Gastroesophageal sphincter (tissue), 4 donors: ENCODE data around the gene CHKB. TPM values are rescaled to one million over a fixed set of nuclear protein-coding genes. Genes with fewer than 3 reads are reported as not detected.

ENCODE experiments used
- ATAC-seq: fragments of 150-250 bp; one replicate; pipeline ENCODE4 v1.9.1; 2016; ENCODE audit warnings: mild to moderate bottlenecking, moderate library complexity
- H3K27ac ChIP-seq, 4 donors: fragments of 200-600 bp; sonication (generic) in 3 of 4; 1 replicate in 3 of 4; 2 replicates in 1 of 4; pipeline ENCODE4 v1.5.1; 2016 to 2019
- H3K27me3 ChIP-seq: fragments of 200-600 bp; sonication (generic); one replicate; pipeline ENCODE4 v1.5.1; 2019
- H3K36me3 ChIP-seq, 2 donors: fragments of 200-600 bp; sonication (generic); one replicate each; pipeline ENCODE4 v1.5.1; 2019; ENCODE audit warnings: control low read depth in 1 of 2
- H3K4me1 ChIP-seq, 3 donors: fragments of 200-600 bp; sonication (generic); 1 replicate in 2 of 3; 2 replicates in 1 of 3; pipeline ENCODE4 v1.5.1; 2016 to 2019; ENCODE audit warnings: control low read depth in 2 of 3
- H3K4me3 ChIP-seq, 2 donors: fragments of 200-600 bp; sonication (generic); one replicate each; pipeline ENCODE4 v1.5.1; 2019; ENCODE audit warnings: mild to moderate bottlenecking in 1 of 2, moderate library complexity in 1 of 2
- H3K9me3 ChIP-seq, 3 donors: fragments of 200-600 bp; sonication (generic); one replicate each; pipeline ENCODE4 v1.5.1; 2017 to 2019; ENCODE audit warnings: control low read depth in 2 of 3
- EP300 ChIP-seq: sonication (generic); formaldehyde crosslinking; IDR thresholded peaks from one replicate; pipeline ENCODE4 v1.6.1; 2017; ENCODE audit warnings: antibody characterized with exemption, mild to moderate bottlenecking
- POLR2A ChIP-seq, 2 donors: fragments of 450-650 bp; IDR thresholded peaks; one replicate each; pipeline ENCODE4 v1.6.1; 2017; ENCODE audit warnings: antibody characterized with exemption in 2 of 2, mild to moderate bottlenecking in 2 of 2, moderate library complexity in 1 of 2
- POLR2AphosphoS5 ChIP-seq: sonication (generic); formaldehyde crosslinking; IDR thresholded peaks from one replicate; pipeline ENCODE4 v1.6.1; 2017; ENCODE audit warnings: antibody characterized with exemption
- WGBS, 2 donors: methylation state at CpG; one replicate each; pipeline ENCODE4 v1.1.5; 2018; ENCODE audit warnings: low coverage in 1 of 2; 5-methylcytosine and 5-hydroxymethylcytosine counted together
- total RNA-seq, 4 donors: library from RNA; depleted of rRNA; stranded (reverse); fragments of >200 nt; gene quantifications; one replicate each; pipeline ENCODE4 v1.1.0, GENCODE V29; 2016
- TF ChIP-seq, protein P1 (sequence below), 4 experiments: fragments of 200-600 bp in 2 of 4; fragments of 450-650 bp in 2 of 4; sonication (generic) in 1 of 4; IDR thresholded peaks; one replicate each; pipeline ENCODE4 v1.5.1; 2017 to 2019; ENCODE audit warnings: antibody characterized with exemption in 4 of 4, mild to moderate bottlenecking in 2 of 4, moderate library complexity in 2 of 4

The CHKB gene
- total RNA-seq, 4 donors from 2014 or later = 16.6 to 39.8 (median 33.1) TPM

DNA sequence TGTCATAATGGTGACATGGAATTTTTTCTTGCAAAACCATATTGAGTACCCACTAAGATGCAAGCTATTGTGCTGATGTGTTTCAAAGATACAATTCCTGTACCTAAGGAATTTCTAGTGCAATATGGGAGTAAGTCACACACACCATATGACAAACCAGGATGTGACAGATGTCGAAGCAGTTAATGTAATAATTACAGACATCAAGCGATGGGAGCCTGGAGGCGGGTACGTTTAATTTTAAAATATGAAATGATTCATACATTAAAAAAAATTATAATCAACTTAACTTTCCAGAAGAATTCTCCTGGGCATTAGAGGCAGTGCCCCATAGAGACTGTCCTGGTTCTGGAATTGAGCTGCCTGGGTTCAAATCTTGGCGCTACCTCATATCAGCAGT is 25.9 kb downstream of the CHKB start:
- no peaks in the 10 kb centered on the region for H3K36me3 ChIP-seq
- H3K4me1 ChIP-seq = no peaks in the 10 kb centered on the region
- no peaks in the 10 kb centered on the region for H3K9me3 ChIP-seq
- H3K27me3 ChIP-seq = peaks cover 13% of the 10 kb centered on the region
- no peak overlapping the region for H3K27ac ChIP-seq
- H3K4me3 ChIP-seq = no peak overlapping the region
- no peak for TF ChIP-seq POLR2A (IDR thresholded peaks at IDR 0.05)
- no peak for TF ChIP-seq POLR2AphosphoS5
- TF ChIP-seq, protein P1, sequence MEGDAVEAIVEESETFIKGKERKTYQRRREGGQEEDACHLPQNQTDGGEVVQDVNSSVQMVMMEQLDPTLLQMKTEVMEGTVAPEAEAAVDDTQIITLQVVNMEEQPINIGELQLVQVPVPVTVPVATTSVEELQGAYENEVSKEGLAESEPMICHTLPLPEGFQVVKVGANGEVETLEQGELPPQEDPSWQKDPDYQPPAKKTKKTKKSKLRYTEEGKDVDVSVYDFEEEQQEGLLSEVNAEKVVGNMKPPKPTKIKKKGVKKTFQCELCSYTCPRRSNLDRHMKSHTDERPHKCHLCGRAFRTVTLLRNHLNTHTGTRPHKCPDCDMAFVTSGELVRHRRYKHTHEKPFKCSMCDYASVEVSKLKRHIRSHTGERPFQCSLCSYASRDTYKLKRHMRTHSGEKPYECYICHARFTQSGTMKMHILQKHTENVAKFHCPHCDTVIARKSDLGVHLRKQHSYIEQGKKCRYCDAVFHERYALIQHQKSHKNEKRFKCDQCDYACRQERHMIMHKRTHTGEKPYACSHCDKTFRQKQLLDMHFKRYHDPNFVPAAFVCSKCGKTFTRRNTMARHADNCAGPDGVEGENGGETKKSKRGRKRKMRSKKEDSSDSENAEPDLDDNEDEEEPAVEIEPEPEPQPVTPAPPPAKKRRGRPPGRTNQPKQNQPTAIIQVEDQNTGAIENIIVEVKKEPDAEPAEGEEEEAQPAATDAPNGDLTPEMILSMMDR (IDR thresholded peaks at IDR 0.05) = no peak
- TF ChIP-seq EP300 = no peak
- ATAC-seq = no peak
- WGBS, 2 donors = 80 to 87% methylated on average over 5 of the region's 5 CpGs

DNA sequence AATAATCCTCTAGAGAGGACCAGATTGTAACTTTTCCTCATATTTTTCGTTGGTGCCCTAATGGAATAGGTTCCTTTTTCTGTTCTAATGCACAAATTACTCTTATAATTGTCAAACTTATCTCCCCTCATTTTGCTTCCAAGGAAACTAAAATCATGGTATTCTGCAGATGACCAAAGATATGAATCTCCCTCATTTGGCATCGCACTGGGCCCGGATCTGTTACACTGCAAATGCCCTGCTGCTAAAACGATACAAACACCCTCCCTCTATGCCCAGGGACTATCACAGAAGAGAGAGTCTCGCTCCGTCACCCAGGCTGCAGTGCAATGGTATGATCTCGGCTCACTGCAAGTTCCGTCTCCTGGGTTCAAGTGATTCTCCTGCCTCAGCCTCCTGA is 29.3 kb downstream of the CHKB start:
- Histone ChIP-seq H3K36me3 (no peaks in the 10 kb centered on the region), H3K27me3 (peaks cover 47% of the 10 kb centered on the region), H3K27ac (no peak overlapping the region), H3K9me3 (no peaks in the 10 kb centered on the region), H3K4me3 (no peak overlapping the region), H3K4me1 (peaks cover 0 to 9% (median 6%) of the 10 kb centered on the region in 3 donors)
- TF ChIP-seq POLR2A (IDR thresholded peaks at IDR 0.05) (no peak), POLR2AphosphoS5 (no peak), EP300 (no peak)
- TF ChIP-seq, protein P1 (IDR thresholded peaks at IDR 0.05) = no peak
- no peak for ATAC-seq
- 74 to 87% methylated on average over 4 to 6 of the region's 8 CpGs for WGBS, 2 donors

DNA sequence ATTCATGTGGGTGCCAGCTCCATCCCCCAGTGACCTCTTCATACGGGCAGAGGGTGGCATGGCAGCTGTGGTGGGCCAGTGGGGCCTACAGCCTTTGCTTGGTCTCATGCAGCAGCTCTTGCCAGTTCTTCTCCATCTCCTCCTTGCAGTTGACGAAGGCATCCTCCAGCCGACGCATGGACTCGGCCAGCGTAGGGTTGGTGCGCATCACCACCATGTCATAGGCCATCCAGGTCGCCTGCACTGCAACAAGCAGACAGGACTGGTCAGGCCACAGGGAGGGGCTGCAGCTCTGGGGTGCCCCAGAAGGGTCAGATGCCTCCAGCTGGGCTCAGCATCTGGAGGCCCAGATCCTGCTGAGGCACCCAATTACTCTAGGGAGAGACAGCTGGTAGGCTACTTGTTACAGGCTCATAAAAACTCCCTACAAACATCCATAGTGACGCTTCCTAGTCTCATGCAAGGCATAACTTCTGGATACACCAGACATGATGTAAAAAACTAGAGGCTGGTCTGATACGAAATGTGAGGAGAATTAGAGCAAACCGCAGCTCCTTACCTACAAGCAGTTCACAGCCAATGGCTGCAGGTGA is 31.4 kb downstream of the CHKB start:
- H3K4me1 ChIP-seq = peaks cover 0 to 23% (median 8%) of the 10 kb centered on the region in 3 donors
- WGBS, 2 donors = 83 to 86% methylated on average over 1 of the region's 11 CpGs
- H3K27me3 ChIP-seq = peaks cover 68% of the 10 kb centered on the region
- H3K27ac ChIP-seq = no peak overlapping the region
- TF ChIP-seq POLR2A (IDR thresholded peaks at IDR 0.05) (no peak), EP300 (no peak), POLR2AphosphoS5 (no peak)
- TF ChIP-seq, protein P1 (IDR thresholded peaks at IDR 0.05) = no peak
- H3K4me3 ChIP-seq = no peak overlapping the region
- no peaks in the 10 kb centered on the region for H3K36me3 ChIP-seq
- no peaks in the 10 kb centered on the region for H3K9me3 ChIP-seq
- ATAC-seq = no peak

DNA sequence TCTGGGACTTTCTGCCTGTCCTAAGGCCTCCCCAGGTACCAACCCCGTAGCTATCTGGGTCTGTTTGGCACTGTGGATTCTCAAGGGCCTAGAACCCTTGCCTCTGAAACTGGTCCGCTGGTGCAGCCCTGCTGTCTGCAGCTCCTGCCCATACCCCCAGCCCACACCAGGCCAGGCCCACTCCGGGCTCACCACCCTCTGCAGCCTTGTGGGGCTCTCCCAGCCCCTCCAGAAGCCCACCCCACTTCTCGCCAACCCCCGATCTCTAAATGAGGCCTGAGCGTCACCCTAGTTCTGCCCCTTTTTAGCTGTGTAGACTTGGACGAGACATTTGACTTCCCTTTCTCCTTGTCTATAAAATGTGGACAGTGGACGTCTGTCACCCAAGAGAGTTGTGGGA is 32.3 kb downstream of the CHKB start:
- Histone ChIP-seq H3K4me1 (peaks cover 0 to 23% (median 8%) of the 10 kb centered on the region in 3 donors), H3K27ac (no peak overlapping the region), H3K4me3 (no peak overlapping the region), H3K27me3 (peaks cover 76% of the 10 kb centered on the region), H3K36me3 (no peaks in the 10 kb centered on the region), H3K9me3 (no peaks in the 10 kb centered on the region)
- ATAC-seq = no peak
- no peak for TF ChIP-seq POLR2A (IDR thresholded peaks at IDR 0.05)
- TF ChIP-seq, protein P1 (IDR thresholded peaks at IDR 0.05) = no peak
- TF ChIP-seq EP300 = no peak
- no peak for TF ChIP-seq POLR2AphosphoS5
- 42 to 88% methylated on average over 2 to 6 of the region's 8 CpGs for WGBS, 2 donors
